ENCODE results near the gene ZNF766. TPM values are rescaled to one million over a fixed set of nuclear protein-coding genes. Genes with fewer than 3 reads are reported as not detected.

The ZNF766 gene
- total and polyA plus RNA-seq, 2 of the 8 experiments (the other 6 are each of a cell fraction or from before 2014, with no cell fraction given), result 8.3 to 31.9 TPM

DNA sequence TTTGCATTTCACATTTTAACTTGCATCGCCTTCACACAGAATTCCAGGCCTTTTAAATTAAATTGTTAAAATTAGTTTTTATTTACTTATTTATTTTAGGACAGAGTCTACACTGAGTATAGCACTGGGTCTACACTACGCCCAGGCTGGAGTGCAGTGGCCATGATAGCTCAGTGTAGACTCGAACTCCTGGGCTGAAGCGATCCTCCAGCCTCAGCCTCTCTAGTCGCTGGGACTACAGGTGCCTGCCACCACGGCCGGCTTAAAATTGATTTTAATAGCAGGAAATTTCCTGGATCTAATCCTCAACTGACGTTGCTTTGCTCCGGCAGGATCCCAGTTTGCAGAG is 66.4 kb downstream of the ZNF766 start (continued):
- TF ChIP-seq KDM4A (IDR thresholded peaks at IDR 0.05; ENCODE audit: low read depth, low read length, severe bottlenecking), result no peak

Measured in H1 (cell line).